Karpas-422 (cell line): ENCODE results near the gene AGTRAP. TPM values are rescaled to one million over a fixed set of nuclear protein-coding genes. Genes with fewer than 3 reads are reported as not detected.

ENCODE experiments used
- DNase-seq: peaks from one replicate; pipeline ENCODE4 v3.0.0-alpha.2; 2015
- H2AFZ ChIP-seq: fragments of 200-600 bp; sonication (generic); 2 replicates; pipeline ENCODE4 v1.6.1; 2014; ENCODE audit warnings: antibody characterized with exemption, low read length, mixed read lengths
- H3K27ac ChIP-seq: fragments of 200-600 bp; sonication (generic); 2 replicates; pipeline ENCODE4 v1.5.1; 2014; ENCODE audit warnings: mild to moderate bottlenecking, low read length, moderate library complexity
- H3K27me3 ChIP-seq: fragments of 200-600 bp; sonication (generic); 2 replicates; pipeline ENCODE4 v1.6.1; 2014; ENCODE audit warnings: low read length, mixed read lengths
- H3K36me3 ChIP-seq: fragments of 200-600 bp; sonication (generic); 2 replicates; pipeline ENCODE4 v1.6.1; 2014; ENCODE audit warnings: low read length, mixed read lengths; ENCODE audit not compliant: insufficient read depth
- H3K4me1 ChIP-seq: fragments of 200-600 bp; sonication (generic); 2 replicates; pipeline ENCODE4 v1.6.1; 2014; ENCODE audit warnings: mild to moderate bottlenecking, low read length, mixed read lengths
- H3K4me2 ChIP-seq: fragments of 200-600 bp; sonication (generic); 2 replicates; pipeline ENCODE4 v1.6.1; 2014; ENCODE audit warnings: low read length, low read depth, mild to moderate bottlenecking; ENCODE audit not compliant: poor library complexity, severe bottlenecking
- H3K4me3 ChIP-seq: fragments of 200-600 bp; sonication (generic); 2 replicates; pipeline ENCODE4 v1.5.1; 2014; ENCODE audit warnings: mild to moderate bottlenecking, antibody characterized with exemption, low read length, mixed read lengths
- H3K79me2 ChIP-seq: fragments of 200-600 bp; sonication (generic); 2 replicates; pipeline ENCODE4 v1.6.1; 2014; ENCODE audit warnings: mild to moderate bottlenecking, low read length, mixed read lengths
- H3K9ac ChIP-seq: fragments of 200-600 bp; sonication (generic); 2 replicates; pipeline ENCODE4 v1.6.0; 2014; ENCODE audit warnings: low read length
- H3K9me2 ChIP-seq: fragments of 200-600 bp; sonication (generic), shearing (Covaris generic); replicated peaks from 2 replicates; pipeline ENCODE4 v1.6.0; 2014; ENCODE audit warnings: mild to moderate bottlenecking, low read length, moderate library complexity; ENCODE audit not compliant: insufficient read depth
- H3K9me3 ChIP-seq: fragments of 300-700, 200-600 bp; sonication (generic); 2 replicates; pipeline ENCODE4 v1.6.1; 2014; ENCODE audit warnings: low read length, mixed read lengths
- H4K20me1 ChIP-seq: fragments of 200-600 bp; sonication (generic); 2 replicates; pipeline ENCODE4 v1.6.1; 2014; ENCODE audit warnings: mild to moderate bottlenecking, antibody characterized with exemption, low read length, low read depth; ENCODE audit not compliant: insufficient read depth
- total RNA-seq: library from RNA; depleted of rRNA; stranded (reverse); fragments of >200 nt; shearing (Covaris generic); gene quantifications from 2 replicates; pipeline ENCODE4 v1.2.3, GENCODE V29; 2014; ENCODE audit warnings: low replicate concordance

AGTRAP gene
- total RNA-seq, 1 experiment from 2014 or later = 24.3 TPM

- Histone ChIP-seq H3K27ac (no peak overlapping the region), H3K9ac (no peak overlapping the region), H3K4me2 (no peak overlapping the region), H2AFZ (no peak overlapping the region), H3K79me2 (no peaks in the 10 kb centered on the region), H4K20me1 (no peaks in the 10 kb centered on the region), H3K4me1 (no peaks in the 10 kb centered on the region), H3K4me3 (no peak overlapping the region), H3K9me2 (no peaks in the 10 kb centered on the region), H3K9me3 (no peaks in the 10 kb centered on the region), H3K27me3 (no peaks in the 10 kb centered on the region), H3K36me3 (no peaks in the 10 kb centered on the region)
- no peak for DNase-seq
These were observed 40.1 kb upstream of the AGTRAP start for GRCh38 chr1:11695861-11696260.

DNA sequence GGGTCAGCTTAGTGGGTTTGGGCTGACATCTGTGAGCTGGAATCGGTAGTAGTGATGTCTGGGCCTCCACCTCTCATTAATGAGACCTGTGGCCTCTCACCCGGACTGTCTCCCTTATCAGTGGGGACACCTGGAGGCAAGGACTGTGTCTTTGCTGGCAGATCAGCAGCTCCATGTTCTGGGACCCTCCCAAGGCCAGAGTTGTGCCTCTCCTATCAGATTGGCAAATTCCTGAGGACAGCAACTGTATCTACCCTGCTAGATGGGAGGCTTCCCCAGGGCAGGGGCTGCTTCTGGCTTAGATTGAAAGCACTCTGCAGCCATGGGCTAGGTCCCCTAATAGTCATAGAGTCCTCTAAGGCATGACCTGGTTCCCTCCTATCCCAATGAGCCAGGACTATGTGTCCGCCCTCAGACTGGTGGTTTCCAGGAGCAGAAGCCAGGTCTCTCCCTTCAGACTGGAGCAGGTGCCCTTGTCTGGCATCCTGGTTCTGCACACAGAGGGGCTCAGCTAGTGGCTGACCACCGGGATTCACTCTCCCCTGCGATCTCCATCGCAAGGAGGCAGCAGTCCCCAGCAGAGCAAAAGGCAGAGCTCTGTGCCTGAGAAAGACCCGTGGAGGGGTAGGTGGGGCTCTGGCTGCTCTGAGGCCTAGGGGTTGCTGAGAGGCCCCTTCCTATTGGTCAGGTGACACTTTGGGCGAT lies 38.6 kb upstream of the AGTRAP start:
- Histone ChIP-seq H3K9ac (no peak overlapping the region), H3K36me3 (no peaks in the 10 kb centered on the region), H3K9me3 (no peaks in the 10 kb centered on the region), H3K79me2 (no peaks in the 10 kb centered on the region), H3K4me2 (no peak overlapping the region), H3K27ac (no peak overlapping the region), H3K27me3 (no peaks in the 10 kb centered on the region), H3K9me2 (no peaks in the 10 kb centered on the region), H3K4me1 (no peaks in the 10 kb centered on the region), H2AFZ (no peak overlapping the region), H4K20me1 (no peaks in the 10 kb centered on the region), H3K4me3 (no peak overlapping the region)
- DNase-seq = no peak

DNA sequence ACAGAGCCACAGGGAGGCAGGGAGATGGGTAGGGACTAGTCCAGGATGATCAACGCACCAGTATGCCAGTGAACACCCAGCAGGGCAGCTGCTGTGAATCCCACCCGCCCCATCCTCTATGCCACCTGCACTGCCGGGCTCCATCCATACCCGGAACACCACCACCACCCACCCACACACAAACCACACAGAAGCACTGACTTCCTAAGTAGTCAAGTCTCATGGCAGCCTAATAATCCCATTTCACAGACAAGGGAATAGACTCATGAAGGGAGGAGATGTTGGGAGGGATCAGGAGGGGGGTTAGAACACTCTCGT lies 38.1 kb upstream of the AGTRAP start:
- H3K27me3 ChIP-seq = no peaks in the 10 kb centered on the region
- no peaks in the 10 kb centered on the region for H4K20me1 ChIP-seq
- no peaks in the 10 kb centered on the region for H3K79me2 ChIP-seq
- H3K4me2 ChIP-seq = no peak overlapping the region
- H3K36me3 ChIP-seq = no peaks in the 10 kb centered on the region
- no peak for DNase-seq
- no peak overlapping the region for H3K4me3 ChIP-seq
- H3K27ac ChIP-seq = no peak overlapping the region
- no peaks in the 10 kb centered on the region for H3K4me1 ChIP-seq
- no peak overlapping the region for H2AFZ ChIP-seq
- no peaks in the 10 kb centered on the region for H3K9me3 ChIP-seq
- no peak overlapping the region for H3K9ac ChIP-seq
- no peaks in the 10 kb centered on the region for H3K9me2 ChIP-seq

GRCh38 chr1:11700601-11701467 lies 35.1 kb upstream of the AGTRAP start:
- Histone ChIP-seq H3K4me3 (no peak overlapping the region), H2AFZ (no peak overlapping the region), H4K20me1 (no peaks in the 10 kb centered on the region), H3K9me2 (no peaks in the 10 kb centered on the region), H3K4me1 (no peaks in the 10 kb centered on the region), H3K9me3 (no peaks in the 10 kb centered on the region), H3K9ac (no peak overlapping the region), H3K27ac (no peak overlapping the region), H3K36me3 (no peaks in the 10 kb centered on the region), H3K4me2 (no peak overlapping the region), H3K79me2 (no peaks in the 10 kb centered on the region), H3K27me3 (no peaks in the 10 kb centered on the region)
- DNase-seq = no peak

- Histone ChIP-seq H3K27me3 (no peaks in the 10 kb centered on the region), H3K9ac (no peak overlapping the region), H4K20me1 (no peaks in the 10 kb centered on the region), H2AFZ (no peak overlapping the region), H3K4me1 (no peaks in the 10 kb centered on the region), H3K9me3 (no peaks in the 10 kb centered on the region), H3K79me2 (no peaks in the 10 kb centered on the region), H3K27ac (no peak overlapping the region), H3K4me3 (no peak overlapping the region), H3K4me2 (no peak overlapping the region), H3K36me3 (no peaks in the 10 kb centered on the region), H3K9me2 (no peaks in the 10 kb centered on the region)
- no peak for DNase-seq
These were observed 34.4 kb upstream of the AGTRAP start for GRCh38 chr1:11701551-11701961.

DNA sequence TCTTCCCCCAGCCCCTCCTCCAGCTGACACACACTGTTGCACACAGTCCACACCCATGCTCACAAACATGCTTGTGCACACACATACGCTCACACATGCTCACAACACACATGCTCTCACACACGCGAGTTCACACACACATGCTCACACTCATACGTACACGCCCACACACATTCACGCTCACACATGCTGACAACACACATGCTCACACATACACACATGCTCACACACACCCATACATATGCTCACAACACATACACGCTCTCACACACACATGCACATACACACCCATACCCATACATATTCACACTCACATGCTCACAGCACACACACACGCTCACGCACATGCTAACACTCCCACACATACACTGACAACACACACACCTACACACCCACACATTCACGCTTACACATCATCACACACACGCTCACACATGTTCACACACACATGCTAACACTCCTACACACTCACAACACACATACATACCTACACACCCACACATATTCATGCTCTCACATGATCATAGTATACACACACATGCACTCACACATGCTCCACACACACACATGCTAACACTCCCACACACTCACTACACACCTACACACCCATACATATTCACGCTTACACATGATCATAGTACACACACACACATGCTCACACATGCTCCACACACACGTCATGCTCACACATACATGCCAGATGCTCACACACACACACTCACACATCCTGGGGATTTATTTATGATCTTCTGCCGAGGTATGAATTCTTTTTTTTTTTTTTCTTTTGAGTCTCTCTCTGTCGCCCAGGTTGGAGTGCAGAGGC lies 33.7 kb upstream of the AGTRAP start:
- Histone ChIP-seq H3K4me3 (no peak overlapping the region), H3K9ac (no peak overlapping the region), H3K79me2 (no peaks in the 10 kb centered on the region), H3K9me3 (no peaks in the 10 kb centered on the region), H3K27ac (no peak overlapping the region), H4K20me1 (no peaks in the 10 kb centered on the region), H3K4me2 (no peak overlapping the region), H3K36me3 (no peaks in the 10 kb centered on the region), H3K9me2 (no peaks in the 10 kb centered on the region), H3K27me3 (no peaks in the 10 kb centered on the region), H2AFZ (no peak overlapping the region), H3K4me1 (no peaks in the 10 kb centered on the region)
- no peak for DNase-seq

DNA sequence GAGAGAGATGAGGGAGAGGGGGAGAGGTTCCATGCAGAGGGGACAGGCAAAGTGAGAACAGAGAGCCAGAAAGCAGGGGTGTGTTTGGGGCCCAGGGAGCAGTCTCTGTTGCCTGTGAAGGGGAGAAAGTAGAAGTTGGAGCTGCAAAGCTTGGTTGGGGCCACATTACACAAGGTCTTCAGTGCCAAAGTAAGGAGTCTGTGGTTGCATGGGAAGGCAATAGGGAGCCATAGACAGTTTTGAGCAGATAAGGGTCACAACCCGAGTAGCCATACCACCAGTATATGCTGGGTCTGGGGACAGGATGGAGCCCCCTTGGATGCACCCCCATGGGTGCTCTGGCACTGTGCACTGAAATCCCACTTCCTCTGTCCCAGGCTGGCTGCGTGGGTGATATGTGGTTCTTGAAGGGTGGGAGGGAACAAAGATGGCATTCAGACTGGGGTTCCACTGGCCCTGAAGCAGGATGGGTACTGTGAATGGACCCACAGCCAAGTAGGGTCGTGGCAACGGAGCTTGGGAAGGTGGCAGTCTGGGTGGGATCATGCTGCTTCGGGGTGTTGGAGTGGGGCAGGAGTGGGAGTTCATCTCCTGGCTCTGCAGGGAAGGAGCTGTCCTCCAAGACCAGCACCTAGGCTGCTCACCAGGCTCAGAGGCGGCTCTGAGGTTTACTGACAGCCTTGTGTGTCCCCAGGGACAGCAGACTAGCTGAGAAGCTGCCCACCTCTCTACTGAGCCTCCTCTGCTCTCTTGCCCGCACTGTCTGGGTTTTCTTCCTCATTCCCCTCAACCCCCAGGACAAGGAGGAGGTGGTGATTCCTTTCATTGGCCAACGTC lies 32.4 kb upstream of the AGTRAP start:
- H3K27me3 ChIP-seq = no peaks in the 10 kb centered on the region
- H3K79me2 ChIP-seq = no peaks in the 10 kb centered on the region
- no peaks in the 10 kb centered on the region for H3K36me3 ChIP-seq
- H3K4me2 ChIP-seq = no peak overlapping the region
- H4K20me1 ChIP-seq = no peaks in the 10 kb centered on the region
- H3K4me3 ChIP-seq = no peak overlapping the region
- no peak overlapping the region for H3K27ac ChIP-seq
- no peak overlapping the region for H2AFZ ChIP-seq
- no peaks in the 10 kb centered on the region for H3K9me3 ChIP-seq
- H3K4me1 ChIP-seq = no peaks in the 10 kb centered on the region
- no peak overlapping the region for H3K9ac ChIP-seq
- H3K9me2 ChIP-seq = no peaks in the 10 kb centered on the region
- no peak for DNase-seq
